HG03139 (cell line): Measurements from ENCODE around the gene CILP2.

Experiments used
- ATAC-seq: cut with Tn5 transposase; IDR thresholded peaks from one replicate; pipeline ENCODE4 v1.9.1; 2021; ENCODE audit not compliant: unreplicated experiment

Gene CILP2, protein sequence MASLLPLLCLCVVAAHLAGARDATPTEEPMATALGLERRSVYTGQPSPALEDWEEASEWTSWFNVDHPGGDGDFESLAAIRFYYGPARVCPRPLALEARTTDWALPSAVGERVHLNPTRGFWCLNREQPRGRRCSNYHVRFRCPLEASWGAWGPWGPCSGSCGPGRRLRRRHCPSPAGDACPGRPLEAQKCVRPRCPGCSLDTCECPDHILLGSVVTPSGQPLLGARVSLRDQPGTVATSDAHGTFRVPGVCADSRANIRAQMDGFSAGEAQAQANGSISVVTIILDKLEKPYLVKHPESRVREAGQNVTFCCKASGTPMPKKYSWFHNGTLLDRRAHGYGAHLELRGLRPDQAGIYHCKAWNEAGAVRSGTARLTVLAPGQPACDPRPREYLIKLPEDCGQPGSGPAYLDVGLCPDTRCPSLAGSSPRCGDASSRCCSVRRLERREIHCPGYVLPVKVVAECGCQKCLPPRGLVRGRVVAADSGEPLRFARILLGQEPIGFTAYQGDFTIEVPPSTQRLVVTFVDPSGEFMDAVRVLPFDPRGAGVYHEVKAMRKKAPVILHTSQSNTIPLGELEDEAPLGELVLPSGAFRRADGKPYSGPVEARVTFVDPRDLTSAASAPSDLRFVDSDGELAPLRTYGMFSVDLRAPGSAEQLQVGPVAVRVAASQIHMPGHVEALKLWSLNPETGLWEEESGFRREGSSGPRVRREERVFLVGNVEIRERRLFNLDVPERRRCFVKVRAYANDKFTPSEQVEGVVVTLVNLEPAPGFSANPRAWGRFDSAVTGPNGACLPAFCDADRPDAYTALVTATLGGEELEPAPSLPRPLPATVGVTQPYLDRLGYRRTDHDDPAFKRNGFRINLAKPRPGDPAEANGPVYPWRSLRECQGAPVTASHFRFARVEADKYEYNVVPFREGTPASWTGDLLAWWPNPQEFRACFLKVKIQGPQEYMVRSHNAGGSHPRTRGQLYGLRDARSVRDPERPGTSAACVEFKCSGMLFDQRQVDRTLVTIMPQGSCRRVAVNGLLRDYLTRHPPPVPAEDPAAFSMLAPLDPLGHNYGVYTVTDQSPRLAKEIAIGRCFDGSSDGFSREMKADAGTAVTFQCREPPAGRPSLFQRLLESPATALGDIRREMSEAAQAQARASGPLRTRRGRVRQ

DNA sequence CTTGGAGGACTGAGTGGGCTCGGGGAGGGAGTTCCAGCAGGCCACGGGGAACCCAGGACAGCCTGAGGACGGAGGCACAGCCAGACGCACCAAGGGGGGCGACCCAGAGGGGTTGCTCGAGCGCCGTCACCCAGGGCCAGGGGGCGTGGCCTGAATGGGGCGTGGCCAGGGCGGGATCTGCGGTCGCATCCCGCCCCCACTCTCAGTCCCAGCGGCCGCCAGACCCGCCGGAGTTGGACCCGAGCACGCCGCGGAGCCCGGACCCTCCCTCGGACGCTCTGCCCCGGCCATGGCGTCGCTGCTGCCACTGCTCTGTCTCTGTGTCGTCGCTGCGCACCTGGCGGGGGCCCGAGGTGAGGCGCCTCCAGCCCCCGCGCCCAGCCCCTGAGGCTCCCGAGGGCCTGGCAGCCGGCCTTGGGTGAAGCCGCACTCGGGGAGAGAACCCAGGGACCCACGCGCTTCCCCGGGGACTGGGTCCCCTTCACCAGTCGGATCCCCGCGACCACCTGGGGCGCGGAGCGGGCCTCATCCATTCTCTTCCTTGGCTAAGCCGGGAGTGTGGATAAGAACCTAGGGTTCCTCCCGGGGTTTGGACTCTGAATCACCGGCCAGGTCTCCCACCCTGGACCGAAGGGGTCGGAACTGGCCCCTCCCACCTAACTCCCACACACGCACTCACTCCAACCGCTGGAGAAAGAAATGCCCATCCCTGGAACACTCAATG is at the start of gene CILP2:
Gene CILP2 (plus strand): TSS at position 205 of the 724 bp plus-strand sequence. CDS start 85 bp downstream, at position 290.
- no peak for ATAC-seq

DNA sequence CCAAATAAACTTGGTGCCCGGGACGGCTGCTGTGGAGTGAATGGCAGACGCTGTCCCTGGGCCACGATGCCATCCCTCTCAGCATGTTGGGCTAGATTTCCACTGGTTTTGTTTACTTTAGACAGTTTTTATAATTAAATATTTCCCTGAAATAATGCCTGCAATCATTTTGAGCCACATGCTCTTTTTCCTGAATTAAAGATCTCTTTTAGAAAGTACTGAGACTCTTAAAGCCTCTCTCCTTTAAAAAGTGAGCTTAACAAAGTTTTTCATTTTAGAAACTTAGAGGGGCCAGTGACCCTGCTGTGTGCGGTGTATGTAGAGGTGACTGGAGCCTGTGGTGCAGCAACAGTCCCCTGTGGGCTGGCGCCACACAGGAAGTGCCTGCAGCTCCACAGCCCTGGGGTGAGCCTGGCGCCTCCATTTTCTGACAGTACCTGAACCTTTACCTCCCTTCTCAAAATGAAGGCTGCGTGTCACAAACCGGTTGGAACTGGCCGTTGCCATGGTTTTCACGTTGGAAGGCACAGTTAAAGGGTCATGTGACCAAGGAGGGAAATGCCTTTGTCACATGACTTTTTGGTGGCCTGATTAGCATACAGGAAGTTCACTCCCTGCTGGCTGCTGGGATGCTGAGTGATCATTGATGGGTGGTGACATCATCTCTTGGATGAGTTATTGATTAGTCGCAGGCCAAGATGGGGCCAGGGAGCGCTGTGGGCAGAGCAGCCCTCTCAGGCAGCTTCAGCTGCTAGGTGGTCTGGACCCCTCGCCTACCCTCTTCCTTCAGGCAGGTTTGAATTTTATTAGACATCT is 49.0 kb upstream of the CILP2 start:
- peak; percentile 58 for ATAC-seq

DNA sequence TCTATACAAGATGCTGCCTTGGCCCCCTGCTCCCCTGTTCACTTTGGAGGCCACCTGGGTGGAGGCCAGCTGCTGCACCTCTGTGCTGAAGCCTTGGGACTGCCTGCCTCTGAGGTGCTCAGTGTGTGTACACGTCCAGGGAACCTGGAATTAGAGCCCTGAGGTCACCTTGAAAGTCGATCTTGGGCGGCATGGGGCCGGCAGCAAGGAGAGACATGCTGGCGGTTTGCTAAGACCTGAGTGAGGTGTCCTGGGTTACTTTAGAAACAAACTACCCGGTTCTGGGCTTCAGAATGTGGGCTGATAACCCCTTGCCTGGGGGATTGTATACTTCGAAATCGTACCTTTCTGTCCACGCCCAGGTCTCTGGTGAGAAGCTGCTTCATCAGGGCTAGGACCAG is 48.3 kb upstream of the CILP2 start:
- ATAC-seq = no peak

DNA sequence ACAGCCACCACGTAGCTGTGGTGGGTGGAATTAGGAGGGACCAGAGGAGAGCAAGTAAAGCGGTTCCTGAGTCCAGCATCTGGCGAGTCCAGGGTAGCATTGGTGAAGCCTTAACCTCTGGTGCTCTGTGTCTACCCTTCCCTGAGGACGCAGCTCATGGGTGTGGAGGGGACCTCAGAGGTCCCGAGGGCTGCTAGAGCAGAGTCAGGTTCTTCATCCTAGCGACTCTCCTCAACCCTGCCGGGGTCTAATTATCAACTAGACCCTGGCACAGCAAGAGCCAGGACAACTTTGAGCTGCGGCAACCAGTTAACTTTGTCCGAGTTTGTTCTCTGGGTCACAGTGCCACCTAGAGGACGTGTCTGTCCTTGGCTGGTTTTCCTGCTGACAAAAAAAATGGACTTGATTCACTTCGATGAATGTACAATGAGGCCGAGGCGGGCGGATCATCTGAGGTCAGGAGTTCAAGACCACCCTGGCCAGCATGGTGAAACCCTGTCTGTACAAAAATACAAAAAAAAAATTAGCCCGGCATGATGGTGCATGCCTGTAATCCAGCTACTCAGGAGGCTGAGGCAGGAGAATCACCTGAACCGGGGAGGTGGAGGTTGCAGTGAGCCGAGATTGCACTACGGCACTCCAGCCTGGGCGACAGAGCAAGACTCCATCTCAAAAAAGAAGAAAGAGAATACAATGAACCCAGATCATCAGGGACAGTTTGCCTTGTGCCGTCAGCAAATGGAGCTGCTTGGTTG is 47.7 kb upstream of the CILP2 start:
- no peak for ATAC-seq

DNA sequence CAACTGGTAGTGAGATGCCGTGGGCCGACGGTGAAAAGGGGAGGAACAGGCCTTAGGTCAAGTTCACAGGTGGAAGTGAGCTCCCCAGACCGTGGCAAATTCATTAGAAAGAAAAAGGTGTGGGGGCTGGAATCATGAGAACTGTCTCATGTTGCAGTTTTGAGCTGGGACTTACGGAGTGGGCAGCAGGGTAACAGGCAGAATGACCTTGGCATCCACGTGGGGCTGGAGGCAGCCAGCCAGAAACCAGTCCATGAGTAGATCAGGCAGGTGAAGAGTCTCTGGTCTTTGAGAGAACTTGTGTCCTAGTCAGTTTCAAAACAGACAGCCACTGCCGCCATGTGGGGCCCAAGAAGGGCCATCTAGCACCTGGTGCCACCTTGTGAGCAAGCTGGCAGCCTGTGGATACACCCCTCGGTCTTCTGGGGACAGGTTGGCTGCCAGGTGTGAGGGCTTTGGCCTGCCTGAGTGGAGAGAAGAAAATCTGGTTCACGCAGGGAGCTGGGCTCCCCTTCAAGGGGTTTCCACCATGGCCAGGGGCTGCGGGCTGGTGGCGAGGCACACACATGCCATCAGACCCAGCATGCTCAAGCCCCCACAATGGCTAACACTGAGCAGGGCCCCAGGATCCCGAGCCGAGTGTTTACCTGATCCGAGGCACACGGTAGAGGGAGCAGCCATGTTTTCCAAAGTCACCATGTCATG is 46.6 kb upstream of the CILP2 start:
- ATAC-seq = no peak

DNA sequence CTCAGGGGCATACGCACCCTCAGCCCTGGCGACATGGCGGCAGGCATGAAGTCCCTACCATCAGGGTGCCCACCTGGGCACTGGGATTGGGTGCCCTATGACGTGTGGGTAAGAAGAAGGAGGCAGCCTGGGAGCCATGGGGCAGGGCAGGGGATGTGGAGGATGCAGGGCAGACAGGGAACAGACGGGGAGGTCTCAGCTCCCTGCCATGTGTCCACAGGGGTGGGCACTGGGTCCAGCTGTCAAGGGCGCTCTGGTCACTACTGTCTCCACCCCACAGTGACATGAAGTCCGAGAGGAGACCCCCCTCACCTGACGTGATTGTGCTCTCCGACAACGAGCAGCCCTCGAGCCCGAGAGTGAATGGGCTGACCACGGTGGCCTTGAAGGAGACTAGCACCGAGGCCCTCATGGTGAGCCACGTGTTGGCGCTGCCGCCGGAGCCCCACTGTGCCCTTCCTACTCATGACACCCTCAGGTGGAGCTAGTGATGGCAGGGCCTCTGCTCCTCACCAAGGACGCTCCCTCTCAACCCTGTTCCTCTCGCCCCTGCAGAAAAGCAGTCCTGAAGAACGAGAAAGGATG is 45.9 kb upstream of the CILP2 start:
- ATAC-seq = no peak

DNA sequence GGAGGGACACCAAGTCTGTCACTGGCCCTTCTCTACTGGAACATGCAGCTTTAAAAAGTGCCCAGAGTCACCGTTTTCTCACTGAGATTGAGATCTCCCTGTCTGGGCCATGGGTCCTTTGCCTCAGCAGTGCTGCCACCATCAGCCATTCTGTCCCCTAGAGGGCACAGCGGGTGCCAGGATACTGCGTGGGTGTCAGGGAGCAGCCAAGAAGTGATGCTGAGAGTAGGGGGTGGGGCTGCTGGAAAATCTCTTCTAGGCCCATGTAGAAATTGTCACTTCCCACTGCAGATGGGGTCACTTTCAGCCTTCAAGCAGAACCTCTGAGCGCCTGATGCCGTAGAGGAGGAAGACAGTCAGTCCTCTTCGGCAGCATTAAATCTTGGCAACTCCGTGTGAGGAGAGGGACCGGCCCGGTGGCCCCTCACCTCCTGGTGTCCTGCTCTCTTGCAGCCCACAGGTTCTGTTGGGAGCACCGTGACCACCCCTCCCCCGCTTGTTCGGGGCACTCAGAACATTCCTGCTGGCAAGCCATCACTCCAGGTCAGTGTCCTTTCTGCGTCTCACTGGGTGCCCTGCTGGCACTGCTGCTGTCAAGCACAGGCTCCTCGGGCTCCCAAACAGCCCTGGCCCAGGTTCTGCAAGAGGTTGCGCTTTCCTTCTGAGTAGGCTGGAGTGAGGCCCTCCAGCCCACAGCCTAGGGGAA is 44.1 kb upstream of the CILP2 start:
- ATAC-seq = no peak

DNA sequence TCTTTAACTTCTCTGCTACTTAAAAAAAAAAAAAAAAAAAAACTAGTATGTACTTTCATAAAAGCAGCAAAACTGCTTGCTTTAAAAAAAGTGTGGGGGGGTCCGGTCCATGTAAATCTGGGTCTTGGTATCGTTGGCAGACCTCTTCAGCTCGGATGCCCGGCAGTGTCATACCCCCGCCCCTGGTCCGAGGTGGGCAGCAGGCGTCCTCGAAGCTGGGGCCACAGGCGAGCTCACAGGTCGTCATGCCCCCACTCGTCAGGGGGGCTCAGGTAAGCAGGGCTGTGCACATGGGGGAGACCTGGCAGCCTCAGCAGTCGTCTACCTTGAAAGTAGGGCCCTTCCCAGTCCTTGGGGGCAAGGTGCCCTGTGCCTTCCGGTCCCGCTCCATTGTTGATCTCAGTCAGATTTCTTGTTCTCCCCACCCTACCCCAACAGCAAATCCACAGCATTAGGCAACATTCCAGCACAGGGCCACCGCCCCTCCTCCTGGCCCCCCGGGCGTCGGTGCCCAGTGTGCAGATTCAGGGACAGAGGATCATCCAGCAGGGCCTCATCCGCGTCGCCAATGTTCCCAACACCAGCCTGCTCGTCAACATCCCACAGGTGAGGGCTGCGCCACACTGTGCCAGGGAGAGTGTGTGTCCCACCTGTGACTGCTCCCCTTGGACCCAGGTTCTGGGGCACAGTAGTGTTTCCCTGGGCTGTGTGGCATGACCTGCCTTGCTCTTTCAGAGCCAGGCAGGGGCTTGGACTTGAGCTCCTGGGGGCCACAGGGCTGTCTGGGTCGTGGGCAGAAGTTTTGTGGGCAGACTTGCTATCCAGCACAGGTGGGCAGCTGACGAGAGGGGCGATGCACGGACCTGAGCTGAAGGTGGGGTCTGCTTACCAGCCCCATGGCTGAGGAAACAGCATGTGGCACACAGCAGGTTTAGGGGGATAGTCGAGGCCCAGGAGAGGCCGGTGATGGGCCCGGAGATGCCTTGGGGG is 42.2 kb upstream of the CILP2 start:
- ATAC-seq = no peak

DNA sequence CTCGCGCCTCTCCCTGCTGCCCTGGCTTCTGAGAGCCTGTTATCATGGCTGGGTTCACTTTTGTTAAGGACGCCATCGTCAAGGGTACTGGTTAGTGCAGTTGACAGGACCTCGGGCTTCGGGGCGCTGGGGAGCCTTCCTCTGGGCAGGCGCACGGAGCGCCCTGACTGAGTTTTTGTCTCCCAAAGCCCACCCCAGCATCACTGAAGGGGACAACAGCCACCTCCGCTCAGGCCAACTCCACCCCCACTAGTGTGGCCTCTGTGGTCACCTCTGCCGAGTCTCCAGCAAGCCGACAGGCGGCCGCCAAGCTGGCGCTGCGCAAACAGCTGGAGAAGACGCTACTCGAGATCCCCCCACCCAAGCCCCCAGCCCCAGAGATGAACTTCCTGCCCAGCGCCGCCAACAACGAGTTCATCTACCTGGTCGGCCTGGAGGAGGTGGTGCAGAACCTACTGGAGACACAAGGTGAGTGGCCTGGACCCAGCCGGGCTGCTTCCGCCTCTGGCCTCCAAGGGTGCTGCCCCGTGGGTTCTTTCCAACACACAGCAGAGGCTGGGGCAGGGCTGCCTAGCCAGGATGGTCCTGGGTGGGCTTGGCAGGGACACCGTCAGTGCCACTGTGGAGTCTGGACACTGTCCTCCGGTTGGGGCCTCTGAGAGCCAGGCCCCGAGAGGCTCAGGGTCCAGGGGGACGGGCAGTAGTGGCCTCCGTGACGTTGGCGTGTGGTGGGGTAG is 39.6 kb upstream of the CILP2 start:
- no peak for ATAC-seq

DNA sequence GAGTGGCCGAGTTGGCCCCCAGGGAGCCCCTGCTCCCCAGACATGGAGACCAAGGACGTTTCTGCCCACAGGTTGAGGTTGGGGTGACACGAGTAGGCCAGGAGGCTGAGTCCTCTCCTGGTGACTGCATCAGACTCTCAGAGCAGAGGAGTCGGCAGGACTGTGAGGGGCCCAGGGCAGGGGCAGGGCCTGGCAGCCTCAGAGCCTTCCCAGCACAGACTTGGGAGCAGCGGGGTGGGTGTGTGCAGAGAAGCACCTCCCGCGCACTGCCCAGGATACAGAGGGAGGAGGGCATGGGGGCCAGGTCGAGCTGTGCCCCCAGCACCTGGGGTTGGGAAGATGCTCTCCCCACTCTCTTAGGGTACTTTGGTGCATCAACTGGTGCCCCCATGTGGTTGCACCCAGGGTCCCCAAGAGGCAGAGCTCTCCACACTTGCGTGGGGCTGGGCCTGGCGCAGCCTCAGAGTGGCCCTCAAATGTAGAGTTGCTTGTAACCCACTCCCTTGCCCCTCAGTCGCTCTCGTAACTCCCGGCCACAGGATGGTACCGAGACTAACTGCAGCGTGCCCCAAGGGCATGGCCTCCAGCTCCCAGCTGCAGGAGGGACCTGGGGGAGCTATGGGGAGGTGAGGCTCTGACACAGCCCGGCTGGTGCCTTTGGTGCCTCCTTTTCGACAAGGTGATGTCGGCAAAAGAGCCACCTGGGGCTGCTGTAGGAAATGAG is 38.6 kb upstream of the CILP2 start:
- ATAC-seq = no peak

DNA sequence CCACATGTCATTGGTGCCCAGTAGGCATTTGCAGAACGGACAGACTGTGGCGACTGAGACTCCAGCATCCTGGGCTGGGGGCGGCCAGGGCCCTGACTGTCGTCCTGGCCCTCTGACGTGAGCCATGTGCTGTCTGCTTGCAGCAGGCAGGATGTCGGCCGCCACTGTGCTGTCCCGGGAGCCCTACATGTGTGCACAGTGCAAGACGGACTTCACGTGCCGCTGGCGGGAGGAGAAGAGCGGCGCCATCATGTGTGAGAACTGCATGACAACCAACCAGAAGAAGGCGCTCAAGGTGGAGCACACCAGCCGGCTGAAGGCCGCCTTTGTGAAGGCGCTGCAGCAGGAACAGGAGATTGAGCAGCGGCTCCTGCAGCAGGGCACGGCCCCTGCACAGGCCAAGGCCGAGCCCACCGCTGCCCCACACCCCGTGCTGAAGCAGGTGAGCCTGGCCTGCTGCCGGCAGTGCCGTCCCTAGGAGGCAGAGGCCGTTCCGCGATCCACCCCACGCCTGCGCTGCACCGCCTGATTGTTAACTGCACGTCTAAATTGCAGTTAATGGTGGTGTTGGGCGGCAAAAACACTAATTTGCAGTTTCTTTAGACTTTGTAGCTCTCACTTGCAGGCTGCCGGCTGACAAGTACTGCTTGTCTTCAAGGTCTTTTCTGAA is 37.0 kb upstream of the CILP2 start:
- no peak for ATAC-seq

DNA sequence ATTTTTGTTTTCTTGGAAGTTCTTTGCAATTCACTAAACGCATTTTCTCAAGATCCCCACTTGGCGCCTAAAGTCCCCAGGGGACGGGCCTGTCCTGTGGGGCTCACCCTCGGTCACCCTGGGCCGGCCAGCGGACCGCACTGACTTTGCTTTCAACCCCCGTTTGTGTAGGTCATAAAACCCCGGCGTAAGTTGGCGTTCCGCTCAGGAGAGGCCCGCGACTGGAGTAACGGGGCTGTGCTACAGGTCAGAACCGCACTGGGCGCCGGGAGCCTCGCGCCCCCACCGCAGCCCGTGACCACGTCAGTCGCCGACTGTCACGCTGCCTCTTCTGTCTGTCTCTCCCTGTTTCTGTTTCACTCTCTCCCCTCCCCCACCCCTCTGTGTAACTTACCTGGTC is 36.3 kb upstream of the CILP2 start:
- ATAC-seq = no peak

DNA sequence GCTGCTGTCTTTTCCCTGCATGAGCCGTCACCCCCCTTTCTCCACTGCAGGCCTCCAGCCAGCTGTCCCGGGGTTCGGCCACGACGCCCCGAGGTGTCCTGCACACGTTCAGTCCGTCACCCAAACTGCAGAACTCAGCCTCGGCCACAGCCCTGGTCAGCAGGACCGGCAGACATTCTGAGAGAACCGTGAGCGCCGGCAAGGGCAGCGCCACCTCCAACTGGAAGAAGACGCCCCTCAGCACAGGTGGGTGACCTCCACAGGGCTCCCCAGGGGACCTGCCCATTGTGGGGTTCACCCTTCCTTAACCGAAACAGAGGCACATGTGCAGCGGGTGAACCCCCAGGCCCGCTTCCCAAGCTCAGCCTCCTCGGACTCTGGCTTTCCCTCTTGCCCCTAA is 35.8 kb upstream of the CILP2 start:
- ATAC-seq = no peak

DNA sequence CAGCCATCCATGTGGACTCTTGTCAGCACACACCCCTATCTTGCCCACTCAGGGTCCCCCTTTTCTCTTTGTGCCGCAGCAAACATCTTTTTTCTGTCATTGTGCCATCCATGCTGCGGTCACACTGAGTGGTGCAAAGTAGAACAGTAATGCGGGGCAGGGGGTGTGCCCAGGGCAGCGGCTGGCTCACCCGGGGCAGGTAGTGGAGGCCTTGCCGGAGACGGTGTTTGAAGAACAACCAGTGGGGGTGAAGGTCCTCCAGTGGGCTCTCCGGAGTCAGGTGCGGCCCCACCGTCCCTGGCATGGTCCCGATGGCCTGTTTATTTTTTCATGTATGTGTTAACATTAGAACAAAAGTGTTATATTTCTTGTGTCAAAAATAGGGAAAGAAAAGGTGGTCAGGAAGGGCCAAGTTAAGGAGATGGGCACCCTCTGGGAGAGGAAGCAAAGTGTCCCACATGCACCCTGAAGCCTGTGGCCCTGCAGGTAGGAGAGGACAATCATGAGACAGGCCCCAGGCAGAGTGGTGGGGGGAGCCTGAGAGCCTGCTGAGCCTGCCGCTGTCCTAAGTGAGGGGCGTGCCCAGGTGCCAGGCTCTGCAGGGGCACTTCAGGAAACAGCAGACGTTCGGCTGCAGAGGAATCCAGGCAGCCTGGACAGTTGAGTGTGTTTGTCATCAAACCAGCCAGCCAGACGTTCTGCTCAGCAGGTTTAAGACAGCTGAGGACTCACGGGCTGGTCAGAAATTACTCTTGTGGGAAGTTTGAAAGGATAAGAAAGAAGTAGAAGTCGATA is 35.1 kb upstream of the CILP2 start:
- no peak for ATAC-seq
